Upper lobe of left lung (tissue), 6 donors: ENCODE results near the gene CNFN. TPM values are rescaled to one million over a fixed set of nuclear protein-coding genes. Genes with fewer than 3 reads are reported as not detected.

ENCODE experiments used
- ATAC-seq, 2 donors: fragments of 200-7000 bp; cut with Tn5 transposase; one replicate each; pipeline ENCODE4 v1.9.1; 2022; ENCODE audit warnings: mild to moderate bottlenecking in 2 of 2, moderate library complexity in 2 of 2; ENCODE audit not compliant: low FRiP score in 2 of 2
- DNase-seq, 2 donors: peaks; one replicate each; pipeline ENCODE4 v3.0.0-alpha.2; 2019 to 2020
- H3K27ac ChIP-seq, 4 donors: fragments of 200-600 bp; sonication (generic); one replicate each; pipeline ENCODE4 v1.5.1; 2016 to 2019
- H3K27me3 ChIP-seq, 4 donors: fragments of 200-600 bp; sonication (generic); one replicate each; pipeline ENCODE4 v1.5.1; 2017 to 2019
- H3K36me3 ChIP-seq, 4 donors: fragments of 200-600 bp; sonication (generic); one replicate each; pipeline ENCODE4 v1.5.1; 2016 to 2019
- H3K4me1 ChIP-seq, 4 donors: fragments of 200-600 bp; sonication (generic); one replicate each; pipeline ENCODE4 v1.5.1; 2018 to 2019
- H3K4me3 ChIP-seq, 4 donors: fragments of 200-600 bp; sonication (generic); one replicate each; pipeline ENCODE4 v1.5.1; 2017 to 2019; ENCODE audit warnings: mild to moderate bottlenecking in 2 of 4, moderate library complexity in 1 of 4
- H3K9me3 ChIP-seq, 4 donors: fragments of 200-600 bp; sonication (generic); one replicate each; pipeline ENCODE4 v1.5.1; 2018 to 2019
- EP300 ChIP-seq, 4 donors: sonication (generic); formaldehyde crosslinking; IDR thresholded peaks; one replicate each; pipeline ENCODE4 v1.5.1; 2017; ENCODE audit warnings: antibody characterized with exemption in 4 of 4, control low read depth in 2 of 4
- POLR2A ChIP-seq, 4 donors: fragments of 450-650 bp; IDR thresholded peaks; one replicate each; pipeline ENCODE4 v1.5.1; 2016 to 2017; ENCODE audit warnings: antibody characterized with exemption in 4 of 4, mild to moderate bottlenecking in 2 of 4
- POLR2AphosphoS5 ChIP-seq, 2 donors: sonication (generic); formaldehyde crosslinking; IDR thresholded peaks; one replicate each; pipeline ENCODE4 v1.5.1; 2017; ENCODE audit warnings: antibody characterized with exemption in 2 of 2
- WGBS, 2 donors: methylation state at CpG; one replicate each; pipeline ENCODE4 v1.1.5; 2017 to 2018; 5-methylcytosine and 5-hydroxymethylcytosine counted together
- total RNA-seq, 6 donors: library from RNA; depleted of rRNA in 4 of 6; stranded (reverse); fragments of >200 nt in 4 of 6; gene quantifications; one replicate each; pipeline versions ENCODE4 v1.1.0 to v1.2.1, GENCODE V29; 2016 to 2021
- TF ChIP-seq, protein P1 (sequence below), 6 experiments: fragments of 450-650 bp in 4 of 6; fragments of 200-600 bp in 2 of 6; sonication (generic) in 2 of 6; IDR thresholded peaks; one replicate each; pipeline ENCODE4 v1.5.1; 2016 to 2019; ENCODE audit warnings: antibody characterized with exemption in 6 of 6
- donor health status: DM: no; HTN: no; CAD: no; lungs with moderate emphysema.
- donor health status: DM: no; HTN: yes; CAD: no; lungs with severe emphysema.

CNFN gene
- total RNA-seq, 6 donors from 2014 or later = 0.46 to 32.5 (median 0.94) TPM; not detected in 3

DNA sequence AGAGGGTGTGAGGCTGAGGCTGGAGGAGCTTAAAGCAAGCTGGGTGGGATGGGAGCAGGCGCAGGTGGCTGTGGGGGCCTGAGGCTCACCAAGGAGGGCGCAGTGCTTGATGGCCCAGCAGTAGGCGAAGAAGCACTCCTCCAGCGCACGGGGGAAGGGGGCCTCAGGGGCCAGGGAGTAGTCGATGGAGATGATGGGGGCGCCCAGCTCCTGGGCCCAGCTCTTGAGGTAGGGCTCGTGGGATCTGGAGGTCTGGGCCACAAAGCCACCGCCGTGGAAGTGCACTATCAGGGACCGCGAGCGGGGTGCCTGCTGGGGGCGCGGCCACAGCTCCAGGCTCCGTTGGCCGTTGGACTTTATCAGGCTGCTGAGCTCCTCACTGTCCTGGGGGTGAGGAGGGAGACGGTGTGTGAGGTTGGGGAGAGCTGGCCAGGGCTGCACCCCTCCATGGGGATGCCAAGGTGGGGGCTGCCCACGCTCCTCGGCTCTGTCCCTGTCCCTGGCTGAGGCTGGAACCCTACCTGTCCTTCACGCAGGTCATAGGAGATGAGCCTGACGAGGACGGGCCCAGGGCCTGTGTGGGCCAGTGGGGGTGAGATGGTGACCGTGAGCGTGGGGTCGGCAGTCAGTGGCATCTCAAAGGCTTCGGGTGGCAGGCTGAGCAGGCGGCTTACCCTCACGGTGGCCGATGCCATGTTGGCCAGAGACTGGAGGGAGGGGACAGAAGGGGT is 17.2 kb upstream of the CNFN start:
- Histone ChIP-seq H3K27me3 (no peaks in the 10 kb centered on the region), H3K9me3 (no peaks in the 10 kb centered on the region), H3K36me3 (no peaks in the 10 kb centered on the region), H3K27ac (no peak overlapping the region), H3K4me1 (peaks cover 0 to 5% (median 3%) of the 10 kb centered on the region in 4 donors), H3K4me3 (no peak overlapping the region)
- no peak for TF ChIP-seq POLR2A (IDR thresholded peaks at IDR 0.05)
- TF ChIP-seq, protein P1, sequence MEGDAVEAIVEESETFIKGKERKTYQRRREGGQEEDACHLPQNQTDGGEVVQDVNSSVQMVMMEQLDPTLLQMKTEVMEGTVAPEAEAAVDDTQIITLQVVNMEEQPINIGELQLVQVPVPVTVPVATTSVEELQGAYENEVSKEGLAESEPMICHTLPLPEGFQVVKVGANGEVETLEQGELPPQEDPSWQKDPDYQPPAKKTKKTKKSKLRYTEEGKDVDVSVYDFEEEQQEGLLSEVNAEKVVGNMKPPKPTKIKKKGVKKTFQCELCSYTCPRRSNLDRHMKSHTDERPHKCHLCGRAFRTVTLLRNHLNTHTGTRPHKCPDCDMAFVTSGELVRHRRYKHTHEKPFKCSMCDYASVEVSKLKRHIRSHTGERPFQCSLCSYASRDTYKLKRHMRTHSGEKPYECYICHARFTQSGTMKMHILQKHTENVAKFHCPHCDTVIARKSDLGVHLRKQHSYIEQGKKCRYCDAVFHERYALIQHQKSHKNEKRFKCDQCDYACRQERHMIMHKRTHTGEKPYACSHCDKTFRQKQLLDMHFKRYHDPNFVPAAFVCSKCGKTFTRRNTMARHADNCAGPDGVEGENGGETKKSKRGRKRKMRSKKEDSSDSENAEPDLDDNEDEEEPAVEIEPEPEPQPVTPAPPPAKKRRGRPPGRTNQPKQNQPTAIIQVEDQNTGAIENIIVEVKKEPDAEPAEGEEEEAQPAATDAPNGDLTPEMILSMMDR (IDR thresholded peaks at IDR 0.05) = no peak
- no peak for TF ChIP-seq POLR2AphosphoS5 (IDR thresholded peaks at IDR 0.05)
- TF ChIP-seq EP300 (IDR thresholded peaks at IDR 0.05) = no peak
- DNase-seq = no peak
- WGBS, 2 donors = 93 to 94% methylated on average over 24 to 30 of the region's 30 CpGs
- ATAC-seq = no peak

DNA sequence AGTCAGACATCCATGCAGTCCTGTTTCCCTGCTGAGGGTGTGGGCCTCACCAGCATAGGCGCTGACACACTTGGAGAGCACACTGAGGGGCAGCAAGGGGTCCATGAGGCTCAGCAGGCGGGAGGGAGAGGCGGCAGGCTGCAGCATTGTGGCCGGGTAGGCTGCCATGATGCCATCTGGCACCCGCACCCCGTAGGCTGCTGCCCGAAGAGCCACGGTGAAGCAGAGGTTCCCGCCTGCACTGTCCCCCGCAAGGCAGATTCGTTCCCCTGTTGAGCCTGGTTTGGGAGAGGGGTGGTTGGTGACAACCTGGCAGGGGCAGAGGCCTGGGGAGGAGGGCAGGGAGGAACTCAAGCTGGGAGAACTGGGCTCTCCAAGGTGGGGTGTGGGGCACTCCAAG is 16.0 kb upstream of the CNFN start:
- ATAC-seq (no peak), DNase-seq (no peak)
- Histone ChIP-seq H3K4me3 (no peak overlapping the region), H3K9me3 (no peaks in the 10 kb centered on the region), H3K4me1 (peaks cover 5 to 16% (median 14%) of the 10 kb centered on the region in 4 donors), H3K27ac (no peak overlapping the region), H3K27me3 (no peaks in the 10 kb centered on the region), H3K36me3 (no peaks in the 10 kb centered on the region)
- 98 to 100% methylated on average over 1 to 11 of the region's 11 CpGs for WGBS, 2 donors
- no peak for TF ChIP-seq POLR2AphosphoS5 (IDR thresholded peaks at IDR 0.05)
- TF ChIP-seq EP300 (IDR thresholded peaks at IDR 0.05) = no peak
- TF ChIP-seq, protein P1 (IDR thresholded peaks at IDR 0.05) = no peak

DNA sequence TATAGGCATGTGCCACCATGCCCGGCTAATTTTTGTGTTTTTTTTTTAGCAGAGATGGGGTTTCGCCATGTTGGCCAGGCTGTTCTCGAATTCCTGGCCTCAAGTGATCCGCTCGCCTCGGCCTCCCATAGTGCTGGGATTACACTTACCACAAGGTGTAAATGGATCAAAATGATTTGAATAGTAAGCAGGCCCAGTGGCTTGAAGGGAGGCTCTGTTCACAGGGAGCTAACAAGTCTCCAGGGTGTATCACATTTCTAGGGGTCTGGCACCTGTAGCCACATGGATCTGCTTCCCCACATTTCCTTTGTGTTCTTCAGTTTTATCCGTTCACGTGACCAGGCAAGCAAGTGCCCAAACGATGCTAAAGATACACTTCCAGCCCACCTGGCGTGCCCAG is 13.5 kb upstream of the CNFN start:
- WGBS, 2 donors = 93 to 96% methylated on average over 10 of the region's 10 CpGs
- no peak overlapping the region for H3K4me3 ChIP-seq
- H3K36me3 ChIP-seq = no peaks in the 10 kb centered on the region
- no peak overlapping the region for H3K27ac ChIP-seq
- ATAC-seq (no peak), DNase-seq (no peak)
- TF ChIP-seq POLR2AphosphoS5 (IDR thresholded peaks at IDR 0.05) (no peak), POLR2A (IDR thresholded peaks at IDR 0.05) (no peak), EP300 (IDR thresholded peaks at IDR 0.05) (no peak)
- TF ChIP-seq, protein P1 (IDR thresholded peaks at IDR 0.05) = no peak
- no peaks in the 10 kb centered on the region for H3K9me3 ChIP-seq
- no peaks in the 10 kb centered on the region for H3K27me3 ChIP-seq
- peaks cover 9 to 15% (median 14%) of the 10 kb centered on the region in 4 donors for H3K4me1 ChIP-seq

DNA sequence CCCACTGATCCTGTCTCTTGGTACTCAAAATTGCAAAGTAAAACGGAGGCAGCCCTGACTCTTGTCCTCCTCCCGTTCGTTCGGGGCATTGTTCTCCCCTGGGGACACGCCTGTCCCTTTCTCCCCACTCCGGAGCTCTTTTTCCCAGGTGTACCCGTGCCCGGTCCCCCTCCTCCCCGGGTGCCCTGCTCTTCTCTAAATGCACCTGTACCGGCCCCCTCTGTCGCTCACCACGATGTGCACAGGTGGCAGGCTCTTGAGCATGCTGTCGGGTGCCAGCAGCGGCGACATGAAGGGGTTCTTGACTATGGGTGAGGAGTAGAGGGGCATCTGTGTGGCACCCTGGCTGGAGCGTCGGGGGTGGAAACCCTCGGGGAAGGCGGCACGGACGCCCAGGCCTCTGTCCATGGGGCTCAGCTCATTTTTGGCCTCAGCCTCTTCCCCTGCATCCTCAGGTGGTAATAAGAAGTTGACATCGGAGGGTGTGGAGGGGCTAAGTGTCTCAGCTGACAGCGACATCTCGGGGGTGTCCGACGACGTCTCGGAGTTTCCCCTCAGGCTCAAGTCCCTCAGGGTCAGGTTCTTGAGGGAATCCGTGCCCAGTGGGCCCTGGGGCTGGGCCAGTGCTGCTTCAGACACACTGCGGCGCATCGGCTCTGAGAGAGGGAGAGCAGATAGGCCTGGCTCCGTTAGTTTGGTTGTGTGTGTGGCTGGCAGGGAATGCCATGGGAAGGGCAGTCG is 12.4 kb upstream of the CNFN start:
- no peaks in the 10 kb centered on the region for H3K36me3 ChIP-seq
- no peaks in the 10 kb centered on the region for H3K27me3 ChIP-seq
- peak overlapping the region in 2 of 4 donors; percentile 55 to 77 for H3K27ac ChIP-seq
- no peak for DNase-seq
- H3K9me3 ChIP-seq = no peaks in the 10 kb centered on the region
- no peak for ATAC-seq
- peaks cover 13 to 20% (median 18%) of the 10 kb centered on the region in 4 donors for H3K4me1 ChIP-seq
- WGBS, 2 donors = 61 to 63% methylated on average over 18 to 33 of the region's 34 CpGs
- TF ChIP-seq EP300 (IDR thresholded peaks at IDR 0.05) (no peak), POLR2A (IDR thresholded peaks at IDR 0.05) (no peak), POLR2AphosphoS5 (IDR thresholded peaks at IDR 0.05) (no peak)
- TF ChIP-seq, protein P1 (IDR thresholded peaks at IDR 0.05) = no peak
- H3K4me3 ChIP-seq = peak overlapping the region in 3 of 4 donors; percentile 55 to 70 (median 65)
